LHCN-M2 (cell line): ENCODE data around the gene INO80D. TPM values are rescaled to one million over a fixed set of nuclear protein-coding genes. Genes with fewer than 3 reads are reported as not detected.
"Not testable (repeated sequence)": the region's sequence is repeated elsewhere in the genome, so short reads cannot be mapped to it uniquely, and the experiment has no call there.

Source experiments
- DNase-seq: peaks from one replicate; pipeline ENCODE4 v3.0.0-alpha.2; 2012; ENCODE audit warnings: low read depth
- total RNA-seq: library from RNA; depleted of rRNA; stranded (reverse); fragments of >200 nt; gene quantifications from 2 replicates; pipeline ENCODE4 v1.2.3, GENCODE V29; 2014

The INO80D gene
- total RNA-seq, 1 experiment from 2014 or later: 6.3 TPM

DNA sequence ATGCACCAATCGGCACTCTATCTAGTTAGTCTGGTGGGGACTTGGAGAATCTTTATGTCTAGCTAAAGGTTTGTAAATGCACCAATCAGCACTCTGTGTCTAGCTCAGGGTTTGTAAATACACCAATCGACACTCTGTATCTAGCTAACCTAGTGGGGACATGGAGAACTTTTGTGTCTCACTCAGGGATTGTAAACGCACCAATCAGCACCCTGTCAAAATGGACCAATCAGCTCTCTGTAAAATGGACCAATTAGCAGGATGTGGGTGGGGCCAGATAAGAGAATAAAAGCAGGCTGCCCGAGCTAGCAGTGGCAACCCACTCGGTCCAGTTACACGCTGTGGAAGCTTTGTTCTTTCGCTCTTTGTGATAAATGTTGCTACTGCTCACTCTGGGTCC is 108.3 kb downstream of the INO80D start:
- not testable (repeated sequence) for DNase-seq

DNA sequence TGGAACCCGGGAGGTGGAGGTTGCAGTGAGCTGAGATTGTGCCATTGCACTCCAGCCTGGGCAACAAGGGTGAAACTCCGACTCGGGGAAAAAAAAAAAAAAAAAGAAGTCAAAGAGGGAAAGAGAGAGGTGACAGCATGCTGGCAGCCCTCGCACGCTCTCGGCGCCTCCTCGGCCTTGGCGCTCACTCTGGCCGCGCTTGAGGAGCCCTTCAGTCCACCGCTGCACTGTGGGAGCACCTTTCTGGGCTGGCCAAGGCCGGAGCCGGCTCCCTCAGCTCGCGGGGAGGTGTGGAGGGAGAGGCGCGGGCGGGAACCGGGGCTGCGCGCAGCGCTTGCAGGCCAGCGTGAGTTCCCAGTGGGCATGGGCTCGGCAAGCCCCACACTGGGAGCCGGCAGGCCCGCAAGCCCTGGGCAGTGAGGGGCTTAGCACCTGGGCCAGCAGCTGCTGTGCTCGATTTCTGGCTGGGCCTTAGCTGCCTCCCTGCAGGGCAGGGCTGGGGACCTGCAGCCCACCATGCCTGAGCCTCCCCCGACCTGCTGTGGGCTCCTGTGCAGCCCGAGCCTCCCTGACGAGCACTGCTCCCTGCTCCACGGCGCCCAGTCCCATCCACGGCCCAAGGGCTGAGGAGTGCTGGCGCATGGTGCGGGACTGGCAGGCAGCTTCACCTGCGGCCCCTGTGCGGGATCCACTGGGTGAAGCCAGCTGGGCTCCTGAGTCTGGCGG is 108.9 kb downstream of the INO80D start:
- DNase-seq: not testable (repeated sequence)

DNA sequence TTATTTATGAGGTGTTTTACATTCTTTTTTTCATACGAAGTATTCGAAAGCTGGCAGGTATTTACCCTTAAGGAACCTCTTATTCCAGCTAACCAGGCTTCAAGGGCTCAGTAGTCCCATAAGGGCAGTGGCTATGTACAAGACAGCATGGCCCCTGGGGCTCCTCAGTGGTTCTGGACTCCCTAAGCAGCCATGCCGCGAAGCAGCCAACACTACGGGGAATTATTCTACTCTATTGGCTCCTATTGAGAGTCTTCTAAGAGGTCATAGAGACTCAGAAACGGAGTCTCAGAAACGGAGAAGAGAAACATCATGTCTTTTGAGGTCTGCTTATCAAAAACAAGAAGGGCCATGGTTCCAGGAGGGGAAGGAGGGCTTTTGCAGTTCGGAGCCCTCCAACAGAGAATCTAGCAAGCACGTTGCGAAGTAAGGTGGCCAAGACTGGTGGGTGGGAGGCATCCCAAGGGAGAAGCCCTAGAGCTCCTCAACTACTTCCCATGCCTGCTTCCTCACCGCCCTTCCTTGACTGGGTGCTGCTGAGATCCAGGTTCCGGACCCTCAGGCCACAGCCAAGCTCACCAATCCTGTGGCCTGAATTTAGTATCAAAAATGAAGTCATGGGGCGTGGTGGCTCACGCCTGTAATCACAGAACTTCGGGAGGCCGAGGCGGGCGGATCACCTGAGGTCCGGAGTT is 109.7 kb downstream of the INO80D start:
- no peak for DNase-seq

DNA sequence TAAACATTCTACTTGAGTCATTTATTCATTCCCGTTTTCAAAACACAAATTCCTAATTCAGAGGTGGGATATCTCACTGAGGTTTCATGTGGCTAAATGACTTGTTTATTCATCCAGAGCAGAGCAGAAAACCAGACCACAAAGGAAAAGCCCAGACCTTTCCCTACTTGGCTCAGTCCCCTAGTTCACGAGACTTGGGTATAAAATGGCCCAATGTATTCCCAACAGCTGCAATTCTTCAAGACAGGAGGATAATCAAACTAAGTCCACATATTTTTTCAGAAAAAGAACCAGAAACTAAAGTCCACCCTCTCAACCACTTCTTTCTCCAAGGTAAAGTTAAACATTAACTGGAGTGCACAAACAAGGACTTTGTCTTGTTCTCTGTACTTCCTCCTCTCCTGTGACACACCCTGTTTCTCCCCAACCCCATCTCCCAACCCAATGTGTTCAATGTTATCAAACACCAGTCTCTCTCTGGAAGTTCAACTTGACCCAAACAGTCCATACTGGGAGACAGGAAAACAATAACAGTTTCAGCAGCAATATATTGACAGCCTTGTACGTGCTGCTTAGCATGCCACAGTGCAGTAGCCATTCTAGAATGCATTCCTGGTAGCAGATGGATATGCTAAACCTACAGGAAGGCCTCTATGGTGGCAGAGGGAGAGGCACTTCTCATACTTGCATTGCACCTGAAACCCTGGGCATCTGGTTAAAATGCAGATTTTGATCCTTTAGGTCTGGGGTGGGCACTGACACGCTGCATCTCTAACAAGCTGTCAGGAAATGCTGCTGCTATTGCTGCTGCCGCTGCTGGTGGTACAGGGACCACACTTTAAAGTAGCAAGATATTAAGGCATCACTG is 110.7 kb downstream of the INO80D start:
- DNase-seq: peak; percentile 26

DNA sequence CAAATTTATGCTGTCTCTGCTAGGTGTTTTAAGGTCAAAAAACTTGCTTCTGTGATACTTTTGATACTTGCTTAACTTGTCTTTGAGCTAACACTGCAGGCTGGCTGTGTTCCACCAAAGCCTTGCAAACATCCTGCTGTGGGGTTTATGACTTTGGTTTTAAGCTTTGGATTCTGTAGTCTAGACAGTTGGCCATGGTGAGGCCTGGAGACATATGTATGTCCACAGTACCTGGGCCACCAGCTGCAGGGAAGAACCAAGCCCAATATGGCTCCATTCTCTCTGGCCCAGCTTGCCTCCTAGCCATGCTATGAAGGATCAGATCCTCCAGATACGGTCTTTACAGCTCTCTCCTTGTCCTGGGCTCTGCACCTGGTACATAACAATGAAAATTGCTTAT is 113.9 kb downstream of the INO80D start:
- DNase-seq: no peak

DNA sequence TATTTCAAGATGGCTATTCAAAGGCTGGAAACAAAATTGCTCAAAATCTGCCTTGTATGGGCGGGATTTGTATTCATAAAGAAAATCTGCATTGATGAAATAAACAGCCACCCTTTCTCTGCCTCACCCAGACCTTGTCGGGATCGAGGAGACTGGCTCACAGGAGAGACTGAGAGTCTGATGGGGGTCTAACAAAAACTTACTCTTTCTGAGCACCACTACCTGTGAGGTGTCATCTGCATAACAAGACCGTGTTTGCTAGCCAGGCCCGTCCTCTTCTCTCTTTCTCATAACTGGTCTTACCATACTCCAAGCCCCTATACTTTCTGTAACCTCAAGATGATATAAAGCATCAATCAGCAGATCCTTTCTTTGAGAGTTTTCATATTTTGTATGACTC is 115.6 kb downstream of the INO80D start:
- no peak for DNase-seq

DNA sequence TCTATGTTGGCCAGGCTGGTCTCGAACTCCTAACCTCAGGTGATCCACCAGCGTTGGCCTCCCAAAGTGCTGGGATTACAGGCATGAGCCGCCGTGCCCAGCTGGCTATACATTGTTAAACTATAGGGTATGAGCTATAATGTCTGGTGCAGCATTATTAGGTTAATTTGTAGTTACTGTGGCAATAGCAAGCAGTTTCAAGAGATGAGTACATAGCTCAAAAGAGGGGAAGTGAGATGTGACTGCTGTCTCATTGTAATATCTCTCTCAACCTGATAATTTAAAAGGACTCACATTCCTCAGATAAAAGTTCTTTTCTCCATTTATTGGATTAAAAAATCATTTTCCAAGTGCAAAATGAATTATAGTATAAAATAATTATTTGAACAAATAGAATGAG is 116.4 kb downstream of the INO80D start:
- DNase-seq: no peak

DNA sequence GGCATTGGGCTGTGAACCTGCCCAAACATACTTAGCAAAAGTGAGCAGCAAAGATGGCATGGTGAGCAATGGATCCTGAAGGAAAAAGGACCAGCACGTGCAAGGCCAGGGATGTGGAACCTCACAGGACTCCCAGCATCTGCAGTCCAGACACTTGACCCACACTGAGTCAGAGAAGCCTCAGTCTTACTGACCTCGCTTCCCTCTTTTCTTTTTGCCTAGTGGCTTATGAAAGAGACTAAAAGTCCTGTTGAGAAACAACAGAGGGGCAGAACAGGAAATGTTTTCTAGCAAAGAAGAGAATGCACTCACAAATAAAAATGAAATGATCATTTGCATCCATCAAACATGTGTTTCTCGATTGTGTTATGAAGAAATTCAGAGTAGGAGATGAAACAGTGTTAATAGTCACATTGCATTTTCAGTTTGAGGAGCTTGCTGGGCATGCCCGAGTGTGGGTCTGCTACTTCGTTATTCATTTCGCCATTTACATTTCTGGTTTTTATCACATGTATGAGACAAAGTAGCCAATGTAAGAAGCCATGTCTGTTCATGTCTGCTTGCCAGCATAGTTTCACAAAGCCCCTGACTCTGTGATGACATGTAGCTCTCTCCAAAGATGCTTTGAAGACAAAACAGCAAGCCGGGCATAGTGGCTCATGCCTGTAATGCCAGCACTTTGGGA is 118.4 kb downstream of the INO80D start:
- DNase-seq: peak; percentile 12

DNA sequence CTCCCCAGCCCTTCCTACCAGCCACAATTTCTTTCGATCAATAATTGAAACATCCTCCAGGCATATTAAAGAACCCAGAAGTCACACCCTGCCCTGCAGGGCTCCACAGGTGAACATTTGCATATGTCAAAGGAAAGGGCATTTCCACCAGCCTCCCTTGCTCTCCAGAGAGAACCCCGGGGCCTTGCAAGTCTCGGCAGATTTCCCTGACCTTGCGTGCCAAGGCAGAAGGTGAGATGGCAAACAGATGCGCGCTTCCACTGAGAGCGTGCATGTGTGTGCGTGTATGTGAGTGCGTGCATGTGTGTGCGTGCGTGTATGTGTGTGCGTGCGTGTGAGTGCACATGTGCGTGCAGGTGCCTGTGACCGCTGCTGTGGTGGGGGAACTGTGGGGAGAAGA is 120.3 kb downstream of the INO80D start:
- DNase-seq: no peak

DNA sequence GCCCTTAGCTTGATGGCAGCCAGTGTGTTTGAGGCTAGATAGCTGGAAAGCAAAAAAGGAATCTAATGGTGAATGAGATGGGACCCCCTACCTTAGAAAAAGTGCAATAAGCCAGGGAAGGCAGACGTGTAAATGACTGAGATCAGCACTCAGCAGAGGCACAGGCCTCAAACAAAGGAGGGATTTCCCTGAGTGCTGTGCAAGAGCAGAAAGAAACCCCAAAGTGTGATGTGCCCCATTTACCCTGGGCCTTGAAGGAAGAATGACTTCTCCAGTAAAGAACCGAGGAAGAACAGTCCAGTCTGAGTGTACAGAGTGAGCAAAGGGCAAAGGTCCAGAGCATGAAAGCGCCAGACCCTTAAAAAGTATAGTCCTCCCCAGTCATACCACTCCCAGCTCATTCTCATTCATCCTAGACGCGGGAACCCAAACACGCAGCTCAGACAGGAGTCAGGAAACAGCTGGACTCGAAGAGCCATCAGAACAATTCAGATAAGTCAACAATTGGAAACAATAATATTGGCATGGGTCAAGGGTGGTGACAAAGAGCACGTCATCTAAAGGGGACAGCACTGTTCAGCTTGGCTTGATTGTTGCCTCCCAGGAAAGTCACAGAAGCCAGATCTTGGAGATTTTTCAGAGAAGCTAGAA is 121.7 kb downstream of the INO80D start:
- DNase-seq: no peak

DNA sequence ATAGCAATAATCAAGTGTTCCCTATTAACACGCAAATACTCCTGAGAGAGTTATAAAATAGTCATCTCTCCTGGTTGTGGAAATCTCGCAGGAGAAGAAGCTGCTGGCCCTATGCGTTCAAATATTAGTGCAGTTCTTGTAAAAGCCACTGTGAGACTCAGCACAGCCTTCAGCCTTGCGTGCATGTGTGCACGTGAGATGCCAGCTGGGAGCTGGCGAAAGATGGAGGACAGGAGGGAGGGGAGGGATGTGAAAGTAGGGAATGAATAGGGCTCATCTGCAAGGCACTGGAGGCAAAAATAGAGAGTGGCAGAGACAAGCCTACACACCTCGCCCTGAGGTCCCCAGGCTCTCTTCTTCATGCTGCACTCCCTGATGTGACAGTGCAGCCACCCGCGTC is 126.5 kb downstream of the INO80D start:
- DNase-seq: no peak

DNA sequence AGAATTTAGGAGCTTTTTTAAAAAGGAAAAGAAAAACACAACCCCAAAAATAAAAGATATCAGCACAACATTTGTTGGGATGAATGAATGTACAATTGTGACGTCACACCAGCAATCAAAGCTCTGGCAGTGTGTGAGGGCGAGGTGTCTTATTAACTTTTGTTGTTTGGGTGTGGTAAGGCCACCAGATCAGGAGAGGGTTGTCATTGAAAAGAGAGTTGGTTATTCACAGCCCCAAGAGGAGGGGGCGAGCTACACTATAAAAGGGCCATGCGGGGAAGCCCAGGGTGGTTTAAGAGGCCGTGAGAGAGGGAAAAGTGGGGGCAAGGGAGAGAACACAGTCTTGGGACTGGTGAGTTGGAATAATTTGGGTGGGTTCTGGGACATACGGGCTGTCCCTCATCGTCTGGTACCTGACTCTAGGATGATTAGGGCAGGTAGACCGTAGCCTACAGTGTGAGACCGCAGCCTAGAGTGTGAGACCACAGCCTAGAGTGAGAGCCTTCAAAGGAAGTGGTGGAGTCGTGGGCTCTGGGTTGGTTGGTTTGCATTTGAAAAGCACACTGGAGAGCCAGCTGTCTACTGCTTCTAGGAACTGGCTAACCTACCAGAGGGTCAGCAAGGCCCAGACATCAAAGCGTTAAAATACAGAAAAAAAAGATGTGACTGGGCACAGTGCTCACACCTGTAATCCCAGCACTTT is 128.4 kb downstream of the INO80D start:
- no peak for DNase-seq

DNA sequence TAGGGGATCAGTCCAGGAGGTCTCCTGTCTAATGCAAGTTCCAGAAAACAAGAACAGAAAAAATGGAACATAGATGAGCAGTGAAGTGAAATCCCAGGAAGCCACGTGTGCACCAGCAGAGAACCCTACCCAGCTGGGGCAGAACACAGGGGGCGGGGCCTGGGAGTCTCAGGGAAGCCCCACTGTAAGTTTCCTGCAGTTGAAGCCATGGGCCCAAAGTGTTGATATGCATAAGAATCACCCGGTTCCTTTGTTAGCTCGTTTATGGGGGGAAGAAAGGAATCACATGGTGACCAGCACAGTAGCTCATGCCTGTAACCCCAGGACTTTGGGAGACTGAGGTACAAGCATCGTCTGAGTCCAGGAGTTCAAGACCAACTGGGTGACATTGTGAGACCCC is 131.3 kb downstream of the INO80D start:
- DNase-seq: no peak

DNA sequence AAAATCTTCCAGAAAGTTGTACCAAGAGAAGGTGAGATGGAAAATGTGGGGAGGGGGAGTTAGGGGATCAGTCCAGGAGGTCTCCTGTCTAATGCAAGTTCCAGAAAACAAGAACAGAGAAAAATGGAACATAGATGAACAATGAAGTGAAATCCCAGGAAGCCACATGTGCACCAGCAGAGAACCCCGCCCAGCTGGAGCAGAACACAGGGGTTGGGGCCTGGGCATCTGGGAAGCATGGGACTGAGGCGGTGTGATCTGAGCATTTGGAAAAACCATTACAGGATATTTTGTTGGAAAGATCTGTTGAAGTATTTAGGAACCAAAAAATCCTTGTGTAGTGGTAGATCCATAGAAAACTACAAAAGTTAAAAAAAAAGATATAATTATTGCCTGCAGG is 133.7 kb downstream of the INO80D start:
- no peak for DNase-seq

DNA sequence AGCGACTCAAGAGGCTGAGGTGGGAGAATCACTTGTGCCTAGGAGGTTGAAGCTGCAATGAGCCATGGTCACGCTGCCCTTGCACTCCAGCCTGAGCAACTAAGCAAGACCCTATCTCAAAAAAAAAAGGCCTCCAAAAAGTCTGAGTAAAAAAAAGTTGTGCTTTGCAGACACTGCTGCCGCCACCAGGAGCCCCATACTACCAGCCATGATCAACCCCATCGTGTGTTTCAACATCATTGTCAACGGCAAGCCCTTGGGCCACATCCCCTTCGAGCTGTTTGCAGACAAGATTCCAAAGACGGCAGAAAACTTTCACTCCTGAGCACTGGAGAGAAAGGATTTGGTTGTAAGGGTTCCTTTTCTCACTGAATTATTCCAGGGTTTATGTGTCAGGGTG is 137.1 kb downstream of the INO80D start:
- no peak for DNase-seq

DNA sequence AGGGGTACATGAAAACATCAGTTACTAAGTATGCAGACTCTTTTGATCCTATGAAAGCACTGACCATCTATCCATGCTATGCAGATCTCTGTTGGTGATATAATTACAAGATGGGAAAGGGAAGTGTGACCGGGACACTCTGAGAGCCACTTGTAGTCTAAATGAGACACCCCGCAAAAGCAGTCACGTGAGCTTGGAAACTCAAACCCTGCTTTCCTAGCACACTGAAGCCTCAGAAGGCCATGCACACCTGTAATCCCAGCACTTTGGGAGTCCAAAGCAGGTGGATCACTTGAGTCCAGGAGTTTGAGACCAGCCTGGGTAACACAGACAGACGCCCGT is 137.5 kb downstream of the INO80D start:
- DNase-seq: no peak

DNA sequence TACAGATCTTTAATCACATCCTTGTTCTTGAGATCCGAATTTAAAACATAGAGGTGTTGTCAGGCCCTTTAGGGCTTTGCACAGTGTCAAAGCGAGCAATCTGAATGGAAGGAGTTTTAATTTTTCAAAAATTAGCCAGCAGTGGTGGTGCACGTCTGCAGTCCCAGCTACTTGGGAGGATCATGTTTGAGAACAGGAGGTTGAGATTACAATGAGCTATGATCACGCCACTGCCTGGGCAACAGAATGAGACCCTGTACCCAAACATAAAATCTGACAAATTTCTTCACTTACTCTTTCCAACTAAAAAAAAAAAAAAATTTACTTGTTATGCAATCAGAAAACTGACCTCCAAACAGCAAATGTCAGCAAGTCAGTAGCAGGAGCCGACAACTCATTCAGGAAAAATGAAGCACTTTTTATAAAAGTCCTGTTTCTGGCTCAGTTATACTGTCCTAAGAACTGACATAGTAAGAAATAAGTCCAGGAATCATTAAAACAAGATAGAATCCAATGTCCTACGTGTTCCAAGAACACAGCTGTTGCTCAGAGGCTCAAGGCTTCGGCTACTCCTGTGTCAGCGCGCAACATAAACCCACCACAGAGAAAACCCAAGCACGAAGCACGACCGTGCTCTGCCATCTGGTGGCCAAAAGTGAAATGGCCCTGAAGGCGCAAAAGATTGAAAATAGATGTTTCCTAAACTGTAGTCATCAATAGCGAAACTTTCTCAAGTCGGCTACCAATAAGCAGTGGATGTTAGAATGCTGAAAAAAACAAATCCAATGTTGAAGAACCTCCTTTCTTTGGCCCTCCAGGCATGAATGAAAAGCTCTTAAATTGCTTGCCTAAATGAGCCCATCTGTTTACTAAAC is 138.1 kb downstream of the INO80D start:
- peak; percentile 87 for DNase-seq

DNA sequence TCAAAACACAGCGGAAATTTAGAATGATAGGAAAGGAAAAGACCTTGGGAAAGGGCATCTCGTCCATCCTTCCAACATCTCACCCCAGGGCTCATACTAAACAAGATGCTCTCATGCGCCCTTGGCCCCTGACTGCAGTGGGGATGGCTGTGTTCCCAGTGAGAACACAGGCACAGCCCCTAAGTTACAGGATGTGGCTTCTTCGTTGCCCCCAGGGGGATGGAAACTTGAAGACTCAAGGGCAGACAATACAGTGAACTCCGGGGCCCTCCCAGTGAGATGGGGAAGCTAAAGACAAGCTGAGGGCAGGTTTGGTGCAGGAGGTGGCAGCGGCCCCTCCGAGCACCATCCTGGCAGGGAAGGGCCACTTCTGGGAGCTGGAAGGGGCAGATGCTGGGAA is 139.7 kb downstream of the INO80D start:
- DNase-seq: no peak
